ENCODE results near the gene USP36.
"Not testable (repeated sequence)": the region's sequence is repeated elsewhere in the genome, so short reads cannot be mapped to it uniquely, and the experiment has no call there.

Gene USP36

DNA sequence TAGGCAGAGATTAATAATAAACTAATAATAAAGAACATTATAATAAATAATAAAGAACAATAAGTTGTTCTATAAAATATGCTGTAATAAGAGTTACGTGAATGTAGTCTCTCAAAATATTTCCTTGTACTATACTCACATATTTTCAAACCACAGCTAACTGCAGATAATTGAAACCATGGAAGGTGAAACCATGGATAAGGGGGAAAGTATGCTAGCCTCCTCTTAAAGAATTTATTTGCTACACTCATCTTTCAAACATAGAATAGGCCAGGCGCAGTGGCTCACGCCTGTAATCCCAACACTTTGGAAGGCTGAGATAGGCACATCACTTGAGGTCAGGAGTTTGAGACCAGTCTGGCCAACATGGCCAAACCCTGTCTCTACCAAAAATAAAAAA is 77.1 kb downstream of the USP36 start:
- DNase-seq = no peak

GRCh38 chr17:78761789-78762406 is 78.7 kb downstream of the USP36 start:
- no peak for DNase-seq

- peak; percentile 59 for DNase-seq
Measured at GRCh38 chr17:78759969-78760352, 80.7 kb downstream of the USP36 start.

DNA sequence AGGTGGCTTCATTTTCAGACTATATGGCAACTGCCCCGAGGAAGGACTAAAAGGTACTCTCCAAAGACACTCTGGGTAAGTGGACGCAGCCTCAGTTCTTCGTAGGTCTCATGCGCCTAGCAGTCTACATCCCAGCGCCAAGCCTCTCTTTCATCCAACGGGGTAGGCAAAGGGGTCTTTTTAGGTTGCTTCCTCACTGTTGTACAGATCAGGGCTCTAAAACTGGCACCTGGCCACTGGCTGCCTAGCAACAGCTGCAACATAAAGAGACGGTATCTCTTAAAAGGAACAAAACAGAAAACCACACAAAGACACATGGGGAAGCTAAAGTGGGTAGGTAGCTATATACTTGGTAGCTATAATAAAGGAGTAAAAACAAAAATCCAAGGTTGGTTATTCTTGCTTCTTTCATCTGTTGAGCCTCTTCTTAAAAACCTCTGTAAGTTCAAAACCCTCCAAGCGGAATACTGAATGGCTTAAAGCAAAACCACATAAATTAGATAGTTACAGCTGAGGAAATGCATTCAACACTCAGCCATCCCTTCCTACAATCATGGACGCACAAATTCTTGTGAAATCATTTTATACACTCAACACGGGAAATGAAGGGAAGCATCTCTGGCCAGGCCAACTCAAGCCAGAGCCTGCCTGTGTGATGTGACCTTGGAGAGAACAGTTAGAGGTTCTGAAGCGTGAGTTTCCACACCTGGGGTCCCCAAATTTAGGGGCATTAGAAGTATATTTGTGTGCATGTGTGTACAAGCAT is 81.2 kb downstream of the USP36 start:
- peak; percentile 95 for DNase-seq

GRCh38 chr17:78753316-78754250 is 87.0 kb downstream of the USP36 start:
- DNase-seq = no peak

- no peak for DNase-seq
Measured at GRCh38 chr17:78751447-78752161, 89.0 kb downstream of the USP36 start.

DNA sequence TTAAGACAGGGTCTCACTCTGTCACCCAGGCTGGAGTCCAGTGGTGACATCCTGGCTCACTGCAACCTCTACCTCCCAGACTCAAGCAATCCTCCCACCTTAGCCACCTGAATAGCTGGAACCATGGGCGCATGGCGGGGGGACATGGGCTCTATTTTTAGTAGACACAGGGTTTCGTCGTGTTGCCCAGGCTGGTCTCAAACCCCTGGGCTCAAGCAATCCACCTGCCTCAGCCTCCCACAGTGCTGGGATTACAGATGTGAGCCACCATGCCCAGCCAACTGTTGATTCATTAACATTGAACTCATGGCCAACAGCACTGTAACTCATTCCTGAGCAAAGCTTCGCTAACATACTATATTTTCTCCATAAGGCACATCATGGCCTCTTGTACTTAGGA is 89.6 kb downstream of the USP36 start:
- not testable (repeated sequence) for DNase-seq

- peak; percentile 95 for DNase-seq
Measured at GRCh38 chr17:78748730-78749317, 91.8 kb downstream of the USP36 start.

GRCh38 chr17:78748048-78748729 is 92.4 kb downstream of the USP36 start:
- peak; percentile 46 for DNase-seq

- no peak for DNase-seq
Measured at GRCh38 chr17:78747488-78747887, 93.1 kb downstream of the USP36 start.

GRCh38 chr17:78746949-78747269 is 93.7 kb downstream of the USP36 start:
- DNase-seq = no peak

DNA sequence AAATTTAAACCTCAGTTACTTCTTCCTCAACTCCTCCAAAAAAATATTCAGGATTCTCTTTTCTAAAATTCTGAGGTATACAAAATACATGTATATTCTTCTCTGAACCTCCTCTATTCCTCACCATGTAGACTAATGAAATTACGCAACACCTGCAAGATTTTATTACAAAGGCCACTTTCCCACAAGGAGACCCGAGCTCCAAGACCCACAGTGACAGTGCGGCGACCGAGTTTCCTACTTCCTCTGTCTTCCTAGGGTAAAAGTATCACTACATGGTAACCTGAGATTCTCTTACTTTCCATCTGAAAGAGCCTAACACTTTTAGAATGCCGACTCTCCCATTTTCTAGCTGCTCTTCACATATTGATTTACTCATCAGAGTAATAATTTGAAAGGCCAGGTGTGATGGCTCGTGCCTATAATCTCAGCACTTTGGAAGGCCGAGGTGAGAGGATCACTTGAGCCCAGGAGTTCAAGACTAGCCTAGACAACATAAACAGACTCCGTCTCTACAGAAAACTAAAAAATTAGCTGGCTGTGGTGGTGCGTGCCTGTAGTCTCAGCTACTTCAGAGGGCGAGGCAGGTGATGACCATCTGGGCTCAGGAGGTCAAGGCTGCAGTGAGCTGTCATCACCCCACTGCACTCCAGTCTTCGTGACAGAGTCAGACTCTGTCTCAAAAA is 94.2 kb downstream of the USP36 start:
- DNase-seq = no peak

Measured in hematopoietic multipotent progenitor cell treated with erythropoietin and hydrocortisone succinate and interleukin-3 and kit ligand, for 4 days (in vitro differentiated cells).